Measurements from ENCODE around the gene TUBGCP3. TPM values are rescaled to one million over a fixed set of nuclear protein-coding genes. Genes with fewer than 3 reads are reported as not detected.

Gene TUBGCP3
- total RNA-seq, 2 experiments from 2014 or later = 30.6 to 31.3 TPM

- ChIA-PET CTCF (no interaction called here), POLR2A (no interaction called here)
- Histone ChIP-seq H3K36me3 (ENCODE audit: insufficient read depth, low read length) (no peaks in the 10 kb centered on the region), H3K9me3 (ENCODE audit: control insufficient read depth in 1 of 2, insufficient read depth in 1 of 2, low read length in 2 of 2) (peaks cover 7 to 19% of the 10 kb centered on the region in 2 experiments), H3K27me3 (ENCODE audit: control insufficient read depth in 1 of 2, insufficient read depth in 2 of 2, low read length in 2 of 2) (no peaks in the 10 kb centered on the region), H3K27ac (ENCODE audit: low read depth in 1 of 2, low read length in 2 of 2) (no peak overlapping the region), H3K4me3 (ENCODE audit: low read length) (no peak overlapping the region), H3K4me1 (ENCODE audit: insufficient read depth, low read length) (no peaks in the 10 kb centered on the region)
- no peak for DNase-seq
- Mint-ChIP-seq H3K4me3 (no peak overlapping the region), H3K4me1 (ENCODE audit: low read depth) (no peaks in the 10 kb centered on the region), H3K27me3 (peaks cover 13% of the 10 kb centered on the region), H3K36me3 (ENCODE audit: low read depth) (no peaks in the 10 kb centered on the region), H3K27ac (no peak overlapping the region), H3K9me3 (peaks cover 5% of the 10 kb centered on the region)
- intact Hi-C loops (cut with DNase I, micrococcal nuclease) = no loop called here
- no peak for ATAC-seq (ENCODE audit: poor library complexity)
- TF ChIP-seq CTCF (IDR thresholded peaks at IDR 0.05) = no peak
These were observed 121.6 kb downstream of the TUBGCP3 start for GRCh38 chr13:112466132-112467058.

GRCh38 chr13:112465251-112466131 lies 122.5 kb downstream of the TUBGCP3 start:
- Mint-ChIP-seq H3K27me3 (peaks cover 13% of the 10 kb centered on the region), H3K9me3 (peaks cover 2% of the 10 kb centered on the region)
- DNase-seq = no peak

More at GRCh38 chr13:112465251-112466131, 122.5 kb downstream of the TUBGCP3 start:
- no peak for TF ChIP-seq CTCF (IDR thresholded peaks at IDR 0.05)
- H3K27ac ChIP-seq (ENCODE audit: low read depth in 1 of 2, low read length in 2 of 2) = no peak overlapping the region
- no peaks in the 10 kb centered on the region for H3K36me3 ChIP-seq (ENCODE audit: insufficient read depth, low read length)
- Mint-ChIP-seq H3K4me1 (ENCODE audit: low read depth) (no peaks in the 10 kb centered on the region), H3K4me3 (no peak overlapping the region), H3K27ac (no peak overlapping the region), H3K36me3 (ENCODE audit: low read depth) (no peaks in the 10 kb centered on the region)
- intact Hi-C loops (cut with DNase I, micrococcal nuclease) = no loop called here
- POLR2A ChIA-PET = no interaction called here
- no peak overlapping the region for H3K4me3 ChIP-seq (ENCODE audit: low read length)
- ATAC-seq (ENCODE audit: poor library complexity) = no peak
- no peaks in the 10 kb centered on the region for H3K27me3 ChIP-seq (ENCODE audit: control insufficient read depth in 1 of 2, insufficient read depth in 2 of 2, low read length in 2 of 2)
- H3K9me3 ChIP-seq (ENCODE audit: control insufficient read depth in 1 of 2, insufficient read depth in 1 of 2, low read length in 2 of 2) = peaks cover 7 to 24% of the 10 kb centered on the region in 2 experiments
- H3K4me1 ChIP-seq (ENCODE audit: insufficient read depth, low read length) = no peaks in the 10 kb centered on the region
- CTCF ChIA-PET = no interaction called here
